ENCODE data around the gene CAPN14.

CAPN14 gene, protein sequence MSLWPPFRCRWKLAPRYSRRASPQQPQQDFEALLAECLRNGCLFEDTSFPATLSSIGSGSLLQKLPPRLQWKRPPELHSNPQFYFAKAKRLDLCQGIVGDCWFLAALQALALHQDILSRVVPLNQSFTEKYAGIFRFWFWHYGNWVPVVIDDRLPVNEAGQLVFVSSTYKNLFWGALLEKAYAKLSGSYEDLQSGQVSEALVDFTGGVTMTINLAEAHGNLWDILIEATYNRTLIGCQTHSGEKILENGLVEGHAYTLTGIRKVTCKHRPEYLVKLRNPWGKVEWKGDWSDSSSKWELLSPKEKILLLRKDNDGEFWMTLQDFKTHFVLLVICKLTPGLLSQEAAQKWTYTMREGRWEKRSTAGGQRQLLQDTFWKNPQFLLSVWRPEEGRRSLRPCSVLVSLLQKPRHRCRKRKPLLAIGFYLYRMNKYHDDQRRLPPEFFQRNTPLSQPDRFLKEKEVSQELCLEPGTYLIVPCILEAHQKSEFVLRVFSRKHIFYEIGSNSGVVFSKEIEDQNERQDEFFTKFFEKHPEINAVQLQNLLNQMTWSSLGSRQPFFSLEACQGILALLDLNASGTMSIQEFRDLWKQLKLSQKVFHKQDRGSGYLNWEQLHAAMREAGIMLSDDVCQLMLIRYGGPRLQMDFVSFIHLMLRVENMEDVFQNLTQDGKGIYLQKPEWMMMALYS

DNA sequence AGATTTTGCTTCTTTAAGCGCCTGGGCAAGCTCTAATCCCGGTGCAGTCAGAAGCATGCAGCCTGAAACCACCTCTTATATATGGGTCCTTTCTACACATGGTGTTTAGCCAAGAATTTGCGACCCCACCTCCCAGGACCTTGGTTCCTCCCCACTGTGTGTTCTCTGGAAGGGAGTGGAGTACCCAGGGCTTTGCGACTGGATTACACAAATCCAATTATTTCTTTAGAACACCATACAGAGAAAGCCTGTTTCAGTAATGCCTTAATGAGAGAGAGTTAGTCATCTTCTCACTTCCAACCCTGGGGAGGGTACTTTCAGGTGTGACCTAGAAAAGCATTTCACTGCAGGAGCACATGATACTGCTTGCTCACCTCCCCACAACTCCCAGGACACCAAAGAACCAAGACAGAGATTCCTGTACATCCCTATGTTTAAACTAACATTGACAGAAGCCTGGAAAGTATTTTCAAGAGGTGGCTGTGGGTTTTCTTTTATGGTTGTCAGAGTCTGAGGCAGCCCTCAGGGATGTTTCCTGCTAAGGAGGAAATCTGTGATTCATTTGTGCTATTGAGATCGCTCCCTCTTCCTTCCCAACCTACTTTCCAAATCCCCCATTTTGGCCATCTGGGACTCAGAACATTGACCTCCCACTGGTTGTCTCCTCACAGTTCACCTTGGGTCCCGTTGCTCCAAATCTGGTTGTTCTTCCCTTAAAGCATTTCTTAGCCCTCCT, at the start of gene CAPN14:
TSS of gene CAPN14 (minus strand) at position 51 of the 736 bp plus-strand sequence. CDS start 12,068 bp downstream, outside the sequence.
- DNase-seq, result no peak

GRCh38 chr2:31266804-31267203, 49.5 kb upstream of the CAPN14 start:
- no peak for DNase-seq

DNA sequence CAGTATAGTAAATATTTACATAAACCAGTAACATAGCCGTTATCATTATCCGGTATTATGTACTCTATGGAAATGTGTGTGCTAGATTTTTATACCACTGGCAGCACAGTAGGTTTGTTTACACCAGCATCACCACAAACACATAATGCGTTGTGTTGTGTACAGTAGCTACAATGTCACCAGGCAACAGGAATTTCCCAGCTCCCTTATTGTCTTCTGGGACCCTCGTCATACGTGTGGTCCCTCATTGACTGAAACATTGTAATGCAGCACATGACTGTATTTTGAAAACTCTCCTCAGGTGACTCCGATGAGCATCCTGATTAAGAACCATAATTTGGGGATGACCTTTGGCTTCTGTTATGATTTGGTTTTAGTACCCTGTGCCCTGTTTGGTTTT, 47.9 kb upstream of the CAPN14 start:
- no peak for DNase-seq

DNA sequence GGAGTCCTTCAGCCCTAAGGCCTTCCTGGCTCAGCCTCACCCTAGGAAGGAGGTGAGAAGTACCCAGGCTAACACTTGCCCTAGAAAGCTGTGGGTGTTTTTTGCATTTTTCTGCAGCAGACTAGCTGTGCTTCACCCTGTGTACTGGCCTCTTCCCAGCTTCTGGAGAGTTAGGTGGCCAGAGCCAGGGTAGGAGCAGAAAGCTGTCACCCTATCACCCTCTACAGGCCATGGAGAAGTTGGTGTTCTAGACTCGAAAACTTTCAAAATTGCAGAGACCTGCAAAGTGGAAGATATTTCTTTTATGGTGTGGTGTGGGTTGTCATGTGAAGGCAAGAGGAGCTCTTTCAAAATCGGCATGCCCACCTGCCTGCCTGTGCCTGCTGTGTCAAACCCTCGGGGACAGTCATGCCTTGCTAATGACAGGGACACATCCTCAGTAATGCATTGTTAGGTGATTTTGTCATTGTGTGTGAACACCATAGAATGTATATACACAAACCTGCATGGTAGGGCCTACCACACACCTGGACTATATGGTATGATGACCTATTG, 46.4 kb upstream of the CAPN14 start:
- DNase-seq, result no peak

GRCh38 chr2:31260870-31261269, 43.6 kb upstream of the CAPN14 start:
- no peak for DNase-seq

DNA sequence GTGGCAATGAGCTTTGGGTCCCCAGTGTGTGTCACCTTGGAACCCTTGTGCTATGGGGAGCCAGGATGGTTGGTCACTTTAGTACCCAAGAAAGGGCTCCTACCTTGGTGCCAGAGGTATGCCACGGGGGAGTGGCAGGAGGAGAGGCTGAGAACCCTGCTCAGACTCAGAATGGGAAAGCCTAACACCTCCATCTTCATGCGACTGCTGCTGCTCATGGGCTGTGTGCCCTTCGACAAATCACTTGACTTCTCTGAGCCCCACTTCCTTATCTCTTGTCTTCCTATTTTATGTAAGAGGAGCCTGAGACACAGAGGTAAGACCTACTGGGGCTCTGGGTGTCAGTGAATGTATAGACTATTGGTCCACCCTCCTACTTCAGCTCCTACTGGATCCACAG, 41.8 kb upstream of the CAPN14 start:
- DNase-seq, result no peak

- DNase-seq, result no peak
These were observed 41.0 kb upstream of the CAPN14 start for GRCh38 chr2:31258351-31258750.

- DNase-seq, result no peak
These were observed 39.5 kb upstream of the CAPN14 start for GRCh38 chr2:31256611-31257382.

DNA sequence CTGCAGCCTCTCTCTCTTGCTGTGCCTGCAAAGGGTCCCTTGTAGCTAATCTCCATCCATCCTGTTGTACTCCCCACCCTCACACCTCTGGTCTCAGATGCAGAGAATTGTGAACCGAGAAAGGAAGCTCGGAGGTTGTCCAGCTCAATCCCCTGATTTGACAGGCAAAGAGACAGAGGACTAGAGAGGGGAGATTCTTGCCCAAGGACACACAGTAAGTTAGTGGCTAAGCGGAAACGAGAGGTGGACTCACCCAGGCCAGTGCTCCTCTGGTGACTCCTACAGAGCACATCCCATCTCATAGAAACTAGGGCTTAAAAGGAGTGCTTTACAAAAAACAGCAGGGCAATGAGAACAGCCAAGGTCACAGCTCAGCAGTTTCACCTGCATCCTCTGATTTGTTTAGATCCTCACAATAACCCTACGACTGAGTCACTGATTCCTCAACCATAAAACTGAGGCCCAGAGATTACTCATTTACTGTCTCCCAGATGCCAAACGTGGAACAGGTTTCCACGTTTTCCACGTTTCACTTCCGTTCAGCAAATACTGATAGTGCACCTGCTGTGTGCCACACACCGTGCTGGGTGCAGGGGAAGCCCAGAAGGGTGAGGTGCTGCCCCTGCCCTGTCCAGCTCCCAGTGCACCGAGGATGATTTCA, 38.7 kb upstream of the CAPN14 start:
- no peak for DNase-seq

- no peak for DNase-seq
These were observed 37.2 kb upstream of the CAPN14 start for GRCh38 chr2:31254237-31255203.

- DNase-seq, result no peak
These were observed 36.2 kb upstream of the CAPN14 start for GRCh38 chr2:31253356-31254131.

DNA sequence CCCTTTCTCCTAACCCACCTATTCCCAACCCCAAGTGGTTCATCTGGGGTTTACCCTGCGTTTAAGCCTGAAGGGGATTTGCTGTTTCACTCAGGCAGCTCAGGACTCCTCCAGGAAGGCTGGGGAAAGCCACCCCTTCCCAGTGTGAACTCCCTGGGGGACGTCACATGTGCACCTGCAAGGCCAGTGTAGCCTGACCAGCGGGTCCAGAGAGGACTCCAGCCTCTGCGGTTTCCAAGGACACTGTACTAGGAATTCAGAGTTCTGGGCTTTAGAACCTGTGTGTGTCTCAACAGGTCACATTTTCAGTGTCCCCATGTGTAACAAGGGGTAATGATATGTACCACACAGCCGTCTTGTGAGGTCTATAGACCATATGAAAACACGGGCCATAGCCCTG, 34.5 kb upstream of the CAPN14 start:
- DNase-seq, result no peak

DNA sequence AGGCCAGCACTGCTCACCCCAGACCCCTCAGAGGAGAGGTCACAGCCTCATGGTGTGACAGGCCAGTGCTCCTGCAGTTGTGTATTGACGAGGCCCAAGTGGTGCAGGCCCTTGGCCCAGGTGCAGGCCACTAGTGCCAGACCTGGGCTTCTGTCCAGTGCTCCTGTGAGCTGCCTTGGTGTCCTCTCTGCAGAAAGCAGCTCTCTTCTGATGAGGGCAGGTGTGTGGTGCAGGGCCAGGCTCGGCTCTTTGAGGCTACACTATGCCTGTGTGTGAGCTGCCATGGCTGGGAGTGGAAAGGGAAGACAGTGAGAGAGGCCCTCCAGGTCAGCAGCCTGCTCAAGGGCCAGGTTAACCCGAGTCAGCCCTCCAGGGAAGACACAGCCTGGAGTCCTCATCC, 33.7 kb upstream of the CAPN14 start:
- no peak for DNase-seq

DNA sequence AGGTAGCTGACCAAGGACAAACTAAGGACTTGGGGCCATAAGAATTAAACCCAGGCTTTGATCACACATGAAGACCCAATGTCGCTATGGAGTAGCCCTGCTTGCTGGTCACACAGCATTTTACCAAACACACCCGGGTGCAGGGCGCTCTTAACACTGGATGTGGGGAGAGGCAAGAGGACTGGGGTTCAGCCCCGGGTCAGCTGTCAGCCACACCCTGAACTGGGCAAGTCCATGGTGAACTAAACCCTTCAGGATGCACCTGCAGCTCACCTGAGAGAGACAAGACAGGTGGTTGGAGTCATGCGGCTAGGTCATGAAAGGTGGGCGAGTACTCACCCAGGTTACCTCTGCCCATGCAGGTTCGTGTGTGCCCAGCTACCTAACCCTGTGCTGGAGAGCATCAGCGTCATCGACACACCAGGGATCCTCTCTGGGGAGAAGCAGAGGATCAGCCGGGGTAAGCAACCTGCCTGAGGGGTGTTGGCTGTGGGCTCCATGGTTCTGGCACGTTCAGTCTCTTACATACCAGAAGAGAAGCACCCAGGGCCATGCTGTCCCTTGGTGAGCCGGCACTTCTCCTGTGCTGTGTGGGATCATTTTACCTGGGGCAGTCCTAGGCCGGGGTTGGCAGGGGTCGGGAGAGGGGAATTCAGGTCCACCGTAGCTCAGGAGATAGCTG, 31.8 kb upstream of the CAPN14 start:
- no peak for DNase-seq

DNA sequence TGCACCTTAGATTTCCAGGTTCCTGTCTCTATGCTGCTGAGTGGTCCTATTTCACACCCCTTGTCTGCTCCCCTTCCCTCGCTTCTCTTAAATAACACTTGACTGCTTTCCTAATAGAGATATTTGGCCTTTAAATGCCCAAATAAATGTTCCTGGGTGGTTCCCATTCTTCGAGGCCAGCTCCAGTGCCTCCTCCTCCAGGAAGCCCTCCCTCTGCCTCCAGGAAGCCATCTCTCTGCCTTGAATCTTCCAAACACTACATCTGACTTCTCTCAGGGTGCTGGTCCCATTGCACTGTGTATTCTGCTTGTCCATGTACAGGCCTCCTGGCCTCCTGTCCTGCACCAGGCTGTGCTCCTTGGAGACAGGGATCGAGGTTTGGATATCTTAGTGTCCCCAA, 30.8 kb upstream of the CAPN14 start:
- DNase-seq, result no peak

GRCh38 chr2:31247711-31248110, 30.4 kb upstream of the CAPN14 start:
- DNase-seq, result no peak

DNA sequence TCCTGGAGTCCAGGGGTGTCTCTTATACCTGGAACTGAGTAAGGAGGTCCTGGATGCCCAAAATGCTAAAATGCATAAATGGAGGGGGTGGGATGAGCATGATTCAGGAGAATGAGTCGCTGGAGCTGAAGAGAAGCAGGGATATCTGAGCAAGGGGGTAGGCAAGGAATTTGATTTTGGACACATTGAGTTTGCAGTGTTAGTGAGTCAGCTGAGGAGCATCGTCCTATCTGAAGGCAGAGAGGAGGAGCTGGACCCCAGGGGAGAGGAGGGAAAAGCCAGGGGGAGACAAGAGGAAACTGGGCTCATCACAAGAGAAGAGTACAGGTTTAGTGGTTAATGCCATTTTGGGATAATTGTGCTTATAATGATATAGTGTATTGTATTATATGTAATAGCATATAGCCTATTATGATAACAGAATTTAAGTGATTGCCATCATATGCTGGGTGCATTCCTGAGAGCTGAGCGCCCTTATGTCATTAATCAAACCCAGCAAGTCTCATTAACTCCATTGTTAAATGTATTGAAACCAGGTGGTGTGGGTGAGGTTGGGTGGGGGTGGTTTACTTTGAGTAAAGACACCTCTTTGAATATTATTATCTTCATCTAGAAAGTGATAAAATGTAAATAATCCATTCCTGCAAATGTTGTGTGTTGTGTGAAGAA, 29.0 kb upstream of the CAPN14 start:
- no peak for DNase-seq

DNA sequence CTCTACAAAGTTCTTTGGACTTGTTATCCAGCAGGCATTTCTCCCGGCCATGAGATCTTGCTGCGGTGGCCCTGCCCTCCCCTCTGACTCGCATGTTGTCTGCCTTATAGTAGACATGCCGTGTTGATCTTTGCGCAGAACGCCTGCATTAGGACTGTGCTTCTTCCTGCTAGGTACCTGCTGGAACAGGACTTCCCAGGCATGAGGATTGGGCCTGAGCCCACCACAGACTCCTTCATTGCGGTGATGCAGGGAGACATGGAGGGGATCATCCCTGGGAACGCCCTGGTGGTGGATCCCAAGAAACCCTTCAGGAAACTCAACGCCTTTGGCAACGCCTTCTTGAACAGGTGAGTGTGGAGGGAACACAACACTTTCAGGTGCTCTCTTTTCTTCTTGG, 26.8 kb upstream of the CAPN14 start:
- DNase-seq, result no peak

DNA sequence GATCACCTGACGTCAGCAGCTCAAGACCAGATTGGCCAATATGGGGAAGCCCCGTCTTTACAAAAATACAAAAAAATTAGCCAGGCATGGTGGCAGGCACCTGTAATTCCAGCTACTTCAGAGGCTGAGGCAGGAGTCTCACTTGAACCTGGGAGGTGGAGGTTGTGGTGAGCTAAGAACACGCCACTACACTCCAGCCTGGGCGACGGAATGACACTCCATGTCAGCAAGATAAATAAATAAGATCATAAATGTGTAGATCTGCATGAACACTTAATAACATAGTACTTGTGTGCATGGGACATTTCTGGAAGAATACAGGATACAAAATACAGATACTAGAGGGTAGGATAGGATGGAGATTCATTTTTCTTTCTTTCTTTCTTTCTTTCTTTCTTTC, 25.7 kb upstream of the CAPN14 start:
- no peak for DNase-seq

All from T1000 (cell line).